ENCODE measurements around the gene MSANTD2. TPM values are rescaled to one million over a fixed set of nuclear protein-coding genes. Genes with fewer than 3 reads are reported as not detected.

MSANTD2 gene
- total RNA-seq, 1 donor from 2014 or later: 9.8 TPM

GRCh38 chr11:124748100-124748418 lies 52.1 kb downstream of the MSANTD2 start:
- H3K9me3 ChIP-seq: no peaks in the 10 kb centered on the region
- TF ChIP-seq POLR2AphosphoS5 (IDR thresholded peaks at IDR 0.05; ENCODE audit: insufficient read depth in 1 of 2, low read depth in 1 of 2) (no peak), POLR2A (IDR thresholded peaks at IDR 0.05) (no peak)
- TF ChIP-seq, protein P1, sequence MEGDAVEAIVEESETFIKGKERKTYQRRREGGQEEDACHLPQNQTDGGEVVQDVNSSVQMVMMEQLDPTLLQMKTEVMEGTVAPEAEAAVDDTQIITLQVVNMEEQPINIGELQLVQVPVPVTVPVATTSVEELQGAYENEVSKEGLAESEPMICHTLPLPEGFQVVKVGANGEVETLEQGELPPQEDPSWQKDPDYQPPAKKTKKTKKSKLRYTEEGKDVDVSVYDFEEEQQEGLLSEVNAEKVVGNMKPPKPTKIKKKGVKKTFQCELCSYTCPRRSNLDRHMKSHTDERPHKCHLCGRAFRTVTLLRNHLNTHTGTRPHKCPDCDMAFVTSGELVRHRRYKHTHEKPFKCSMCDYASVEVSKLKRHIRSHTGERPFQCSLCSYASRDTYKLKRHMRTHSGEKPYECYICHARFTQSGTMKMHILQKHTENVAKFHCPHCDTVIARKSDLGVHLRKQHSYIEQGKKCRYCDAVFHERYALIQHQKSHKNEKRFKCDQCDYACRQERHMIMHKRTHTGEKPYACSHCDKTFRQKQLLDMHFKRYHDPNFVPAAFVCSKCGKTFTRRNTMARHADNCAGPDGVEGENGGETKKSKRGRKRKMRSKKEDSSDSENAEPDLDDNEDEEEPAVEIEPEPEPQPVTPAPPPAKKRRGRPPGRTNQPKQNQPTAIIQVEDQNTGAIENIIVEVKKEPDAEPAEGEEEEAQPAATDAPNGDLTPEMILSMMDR (IDR thresholded peaks at IDR 0.05): no peak
- no peak for DNase-seq (ENCODE audit: extremely low spot score in 2 of 2)
- H3K36me3 ChIP-seq: no peaks in the 10 kb centered on the region
- intact Hi-C loops (cut with DNase I): loop anchor here (5.0 kb wide), 1 partner anchor 76 kb away; the partner anchor contains the start of genes SIAE and SPA17
- no peak overlapping the region for H3K4me3 ChIP-seq
- H3K27ac ChIP-seq: peak overlapping the region; percentile 20
- no peaks in the 10 kb centered on the region for H3K27me3 ChIP-seq
- peaks cover 22% of the 10 kb centered on the region for H3K4me1 ChIP-seq

DNA sequence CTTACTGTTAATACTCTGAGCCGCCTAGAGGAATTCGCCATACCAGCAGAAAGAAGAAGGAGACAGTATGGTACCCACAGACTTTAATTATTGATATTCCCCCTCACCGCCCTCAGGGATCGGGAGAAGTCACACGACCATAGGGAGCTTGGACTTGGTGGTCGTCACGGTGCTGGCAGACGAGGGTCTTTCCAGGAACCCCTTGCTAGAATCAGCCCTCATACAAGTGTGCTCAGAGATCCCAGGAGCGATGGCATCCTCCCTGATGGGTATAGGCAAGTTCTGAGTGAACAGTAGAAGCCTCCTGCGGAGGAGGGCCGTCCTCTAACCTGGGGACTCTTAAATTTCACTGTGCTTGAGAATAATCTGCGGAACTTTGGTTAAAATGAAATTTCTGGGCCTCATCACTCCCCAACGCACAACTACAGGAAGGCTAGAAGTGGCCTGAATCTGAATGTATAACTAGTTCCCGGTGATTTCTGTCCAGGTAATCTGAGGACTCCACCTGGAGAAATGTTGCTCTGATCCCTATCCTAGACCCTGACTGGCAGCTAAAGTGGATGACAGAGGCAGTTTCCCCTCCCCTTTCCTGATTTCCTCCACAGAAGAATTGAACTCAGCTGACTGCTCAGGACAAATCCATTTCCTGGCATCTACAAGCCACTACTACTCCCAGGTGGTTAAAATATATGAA lies 52.7 kb downstream of the MSANTD2 start:
- H3K9me3 ChIP-seq: no peaks in the 10 kb centered on the region
- H3K27ac ChIP-seq: peak overlapping the region; percentile 20
- peaks cover 22% of the 10 kb centered on the region for H3K4me1 ChIP-seq
- H3K27me3 ChIP-seq: no peaks in the 10 kb centered on the region
- H3K36me3 ChIP-seq: no peaks in the 10 kb centered on the region
- TF ChIP-seq, protein P1 (IDR thresholded peaks at IDR 0.05): no peak
- no peak for TF ChIP-seq POLR2A (IDR thresholded peaks at IDR 0.05)
- no peak for TF ChIP-seq POLR2AphosphoS5 (IDR thresholded peaks at IDR 0.05; ENCODE audit: insufficient read depth in 1 of 2, low read depth in 1 of 2)
- intact Hi-C loops (cut with DNase I): loop anchor here (5.0 kb wide), 1 partner anchor 75 kb away; the partner anchor contains the start of genes SIAE and SPA17
- DNase-seq (ENCODE audit: extremely low spot score in 2 of 2): no peak
- H3K4me3 ChIP-seq: peak overlapping the region in 1 of 2 donors; percentile 48

- H3K27me3 ChIP-seq: no peaks in the 10 kb centered on the region
- H3K4me1 ChIP-seq: peaks cover 22% of the 10 kb centered on the region
- peak overlapping the region; percentile 48 to 55 for H3K4me3 ChIP-seq
- intact Hi-C loops (cut with DNase I): loop anchor here (5.0 kb wide), 1 partner anchor 74 kb away; the partner anchor contains the start of genes SIAE and SPA17
- TF ChIP-seq POLR2AphosphoS5 (IDR thresholded peaks at IDR 0.05; ENCODE audit: insufficient read depth in 1 of 2, low read depth in 1 of 2): peak in 1 of 2 donors; percentile 76
- TF ChIP-seq, protein P1 (IDR thresholded peaks at IDR 0.05): no peak
- H3K27ac ChIP-seq: peak overlapping the region; percentile 65
- no peaks in the 10 kb centered on the region for H3K36me3 ChIP-seq
- DNase-seq (ENCODE audit: extremely low spot score in 2 of 2): no peak
- H3K9me3 ChIP-seq: no peaks in the 10 kb centered on the region
These were observed 53.5 kb downstream of the MSANTD2 start for GRCh38 chr11:124746621-124747243.

GRCh38 chr11:124745835-124746620 lies 54.2 kb downstream of the MSANTD2 start:
- Histone ChIP-seq H3K4me3 (peak overlapping the region; percentile 48 to 55), H3K27me3 (no peaks in the 10 kb centered on the region), H3K27ac (peak overlapping the region; percentile 65), H3K36me3 (no peaks in the 10 kb centered on the region), H3K4me1 (peaks cover 23% of the 10 kb centered on the region), H3K9me3 (no peaks in the 10 kb centered on the region)
- intact Hi-C loops (cut with DNase I): loop anchor here (5.0 kb wide), 1 partner anchor 74 kb away; the partner anchor contains the start of genes SIAE and SPA17
- no peak for DNase-seq (ENCODE audit: extremely low spot score in 2 of 2)
- TF ChIP-seq, protein P1 (IDR thresholded peaks at IDR 0.05): no peak
- no peak for TF ChIP-seq POLR2AphosphoS5 (IDR thresholded peaks at IDR 0.05; ENCODE audit: insufficient read depth in 1 of 2, low read depth in 1 of 2)
- TF ChIP-seq POLR2A (IDR thresholded peaks at IDR 0.05): no peak
